Epidermal melanocyte (primary cell): ENCODE measurements around the gene NOP56.

Experiments
- DNase-seq: peaks from one replicate; pipeline ENCODE4 v3.0.0; 2011; ENCODE audit warnings: low spot score; ENCODE audit not compliant: insufficient read length

NOP56 gene

GRCh38 chr20:2651772-2652723, at the start of gene NOP56:
NOP56 (plus strand) TSS chr20:2652632; CDS start chr20:2652661, 29 bp downstream.
- peak; percentile 74 for DNase-seq

- no peak for DNase-seq
These were observed 49.7 kb upstream of the NOP56 start for GRCh38 chr20:2602746-2603145.

GRCh38 chr20:2603816-2604505, 48.5 kb upstream of the NOP56 start:
- DNase-seq = no peak

- no peak for DNase-seq
These were observed 48.0 kb upstream of the NOP56 start for GRCh38 chr20:2604506-2604835.

- no peak for DNase-seq
These were observed 45.9 kb upstream of the NOP56 start for GRCh38 chr20:2606507-2607006.

- no peak for DNase-seq
These were observed 42.1 kb upstream of the NOP56 start for GRCh38 chr20:2610326-2610725.

- DNase-seq = no peak
These were observed 41.3 kb upstream of the NOP56 start for GRCh38 chr20:2610941-2611720.

- DNase-seq = no peak
These were observed 40.4 kb upstream of the NOP56 start for GRCh38 chr20:2612073-2612472.

GRCh38 chr20:2616634-2617033, 35.8 kb upstream of the NOP56 start:
- DNase-seq = no peak

- DNase-seq = no peak
These were observed 35.2 kb upstream of the NOP56 start for GRCh38 chr20:2617099-2617714.

- DNase-seq = no peak
These were observed 33.6 kb upstream of the NOP56 start for GRCh38 chr20:2618815-2619214.

GRCh38 chr20:2619337-2619736, 33.1 kb upstream of the NOP56 start:
- DNase-seq = no peak

GRCh38 chr20:2619961-2620595, 32.4 kb upstream of the NOP56 start:
- no peak for DNase-seq

GRCh38 chr20:2624190-2624589, 28.2 kb upstream of the NOP56 start:
- DNase-seq = no peak

GRCh38 chr20:2625062-2625461, 27.4 kb upstream of the NOP56 start:
- DNase-seq = no peak

- DNase-seq = no peak
These were observed 25.4 kb upstream of the NOP56 start for GRCh38 chr20:2626853-2627541.

- no peak for DNase-seq
These were observed 21.2 kb upstream of the NOP56 start for GRCh38 chr20:2631228-2631627.

GRCh38 chr20:2633381-2633780, 19.1 kb upstream of the NOP56 start:
- no peak for DNase-seq

GRCh38 chr20:2637246-2637645, 15.2 kb upstream of the NOP56 start:
- DNase-seq = no peak

- DNase-seq = no peak
These were observed 12.2 kb upstream of the NOP56 start for GRCh38 chr20:2640260-2640659.
